Right lobe of liver (tissue), 4 donors: ENCODE results near the gene TSNAX.

ENCODE experiments used
- CTCF ChIP-seq, 4 donors: fragments of 200-600 bp in 3 of 4; fragments of 450-650 bp in 1 of 4; IDR thresholded peaks; one replicate each; pipeline versions ENCODE4 v1.5.1 to v1.8.0; 2016 to 2022; ENCODE audit warnings: antibody characterized with exemption in 4 of 4, mild to moderate bottlenecking in 2 of 4
- POLR2A ChIP-seq: fragments of 450-650 bp; IDR thresholded peaks from one replicate; pipeline ENCODE4 v1.6.1; 2017; ENCODE audit warnings: antibody characterized with exemption, mild to moderate bottlenecking
- donor health status: DM: no; HTN: no; CAD: no.
- donor health status: DM: no; HTN: no; CAD: no.
- donor health status: DM: no; HTN: yes; CAD: no.

- no peak for TF ChIP-seq CTCF (IDR thresholded peaks at IDR 0.05)
- TF ChIP-seq POLR2A: no peak
These were observed 27.8 kb upstream of the TSNAX start for GRCh38 chr1:231500666-231501065.
